HG03342 (cell line): ENCODE data around the gene PIEZO1.

Experiments
- ATAC-seq: cut with Tn5 transposase; IDR thresholded peaks from one replicate; pipeline ENCODE4 v1.9.1; 2021; ENCODE audit warnings: mild to moderate bottlenecking, moderate library complexity; ENCODE audit not compliant: unreplicated experiment

PIEZO1 gene

DNA sequence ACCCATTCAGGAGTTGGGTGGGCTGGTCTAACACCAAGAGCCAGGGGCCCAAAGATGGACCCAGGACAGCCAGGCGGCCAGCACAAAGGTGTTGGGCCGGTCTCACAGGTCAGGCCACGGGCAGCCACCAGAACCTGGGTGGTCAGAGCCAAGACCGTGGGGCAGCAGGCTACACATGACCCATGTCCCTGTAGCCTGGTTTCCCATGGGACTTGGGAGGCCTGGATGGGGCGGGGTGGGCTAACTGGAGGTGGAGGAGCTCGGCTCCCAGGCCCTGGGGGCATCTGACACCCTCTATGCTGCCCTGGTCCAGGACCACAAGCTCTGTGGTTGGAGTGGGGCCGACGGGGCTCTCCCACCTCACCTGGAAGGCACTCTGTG, 61.5 kb downstream of the PIEZO1 start:
- ATAC-seq = no peak

DNA sequence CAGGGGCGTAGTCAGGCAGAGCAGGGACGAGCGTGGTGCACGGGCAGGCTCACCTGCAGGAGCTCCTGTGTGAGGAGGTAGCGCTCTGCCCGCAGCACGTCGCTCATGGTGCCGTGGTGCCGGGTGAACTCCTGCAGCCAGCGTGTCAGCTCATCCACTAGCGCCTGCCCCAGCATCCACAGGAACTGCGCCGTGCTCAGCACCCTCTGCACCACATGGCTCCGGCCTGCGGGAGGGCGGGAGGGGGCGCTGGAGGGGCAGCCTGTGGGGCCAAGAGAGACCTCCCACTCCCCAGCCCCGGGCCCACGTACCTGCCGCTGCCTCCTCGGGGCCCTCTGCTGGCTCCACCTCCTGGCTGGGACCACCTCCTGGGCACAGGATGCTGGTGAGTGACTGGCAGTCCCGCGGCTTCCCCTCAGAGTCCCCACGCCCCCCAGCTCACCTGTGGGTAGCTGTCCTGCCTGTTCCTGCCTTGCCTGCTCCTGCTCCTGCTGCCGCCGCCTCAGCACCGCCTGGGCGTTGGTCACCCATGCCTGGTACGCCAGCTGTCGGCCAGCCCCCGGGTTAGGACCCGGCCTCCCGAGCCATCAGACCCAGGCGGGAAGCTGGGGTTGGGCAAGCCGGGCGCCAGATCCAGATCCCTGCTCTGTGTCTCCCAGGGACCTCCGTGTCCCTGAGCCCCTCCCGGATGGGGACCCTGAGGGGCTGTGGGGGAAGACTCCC, 62.1 kb downstream of the PIEZO1 start:
- ATAC-seq = no peak

DNA sequence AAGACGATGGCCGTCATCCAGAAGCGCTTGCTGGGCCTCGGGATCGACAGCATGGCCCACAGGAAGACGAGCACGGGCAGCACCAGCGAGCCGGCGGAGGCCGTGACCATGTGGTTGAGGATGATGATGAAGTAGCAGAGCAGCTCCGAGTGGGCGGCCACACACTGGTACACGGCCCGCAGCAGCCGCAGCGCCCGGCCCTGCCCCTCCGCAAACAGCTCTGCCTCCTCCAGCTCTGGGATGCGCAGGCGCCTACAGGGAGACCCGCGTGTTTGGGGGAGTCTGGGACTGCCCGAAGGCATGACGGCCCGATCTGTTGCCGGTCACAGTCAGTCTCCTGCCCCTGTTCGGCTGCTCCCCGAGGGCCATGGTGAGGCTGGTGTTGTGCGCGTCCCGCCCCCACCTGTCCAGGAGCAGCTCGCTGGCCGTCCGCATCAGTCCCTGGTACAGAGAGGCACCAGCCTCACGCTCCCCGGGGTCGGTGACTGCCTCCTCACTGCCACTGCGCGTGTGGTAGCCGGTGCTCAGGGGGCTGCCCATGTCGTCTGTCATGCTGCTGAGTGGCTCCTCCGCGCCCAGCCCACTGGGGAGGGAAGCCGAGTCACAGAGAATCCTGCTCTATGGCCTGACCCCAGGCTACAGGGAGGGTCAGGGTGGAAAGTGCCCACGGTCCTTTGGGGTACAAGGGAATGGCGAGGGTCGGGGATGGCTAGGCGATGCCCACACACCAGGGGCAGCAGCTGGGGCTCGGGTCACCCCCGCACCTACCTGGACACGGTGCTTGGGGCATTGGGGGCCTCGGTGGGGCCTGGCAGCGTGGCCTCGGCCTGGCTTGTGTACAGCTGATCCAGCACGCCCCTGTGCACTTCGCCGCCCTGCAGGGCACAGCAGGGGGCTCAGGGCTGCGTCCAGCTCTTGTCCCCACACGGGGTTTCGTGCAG, 62.9 kb downstream of the PIEZO1 start:
- ATAC-seq = no peak

DNA sequence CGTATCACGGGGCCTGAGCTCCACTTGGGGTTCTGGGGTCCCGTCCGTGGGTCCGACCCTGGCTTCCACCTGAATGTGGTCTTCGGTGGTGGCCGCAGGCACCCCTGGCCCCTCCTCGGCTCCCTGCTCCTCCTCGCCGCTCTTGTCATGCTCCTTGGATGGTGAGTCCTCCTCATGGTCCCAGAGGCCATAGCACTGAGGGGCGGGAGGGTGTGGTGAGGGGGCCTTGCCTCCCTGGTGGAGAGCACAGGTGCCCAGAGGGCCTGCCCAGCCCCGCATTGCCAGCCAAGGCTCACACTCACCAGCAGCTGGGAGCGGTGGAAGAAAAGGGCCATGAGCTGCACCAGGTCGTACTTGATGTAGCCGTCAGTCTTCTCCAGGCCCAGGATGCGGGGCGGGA, 63.8 kb downstream of the PIEZO1 start:
- ATAC-seq = no peak

DNA sequence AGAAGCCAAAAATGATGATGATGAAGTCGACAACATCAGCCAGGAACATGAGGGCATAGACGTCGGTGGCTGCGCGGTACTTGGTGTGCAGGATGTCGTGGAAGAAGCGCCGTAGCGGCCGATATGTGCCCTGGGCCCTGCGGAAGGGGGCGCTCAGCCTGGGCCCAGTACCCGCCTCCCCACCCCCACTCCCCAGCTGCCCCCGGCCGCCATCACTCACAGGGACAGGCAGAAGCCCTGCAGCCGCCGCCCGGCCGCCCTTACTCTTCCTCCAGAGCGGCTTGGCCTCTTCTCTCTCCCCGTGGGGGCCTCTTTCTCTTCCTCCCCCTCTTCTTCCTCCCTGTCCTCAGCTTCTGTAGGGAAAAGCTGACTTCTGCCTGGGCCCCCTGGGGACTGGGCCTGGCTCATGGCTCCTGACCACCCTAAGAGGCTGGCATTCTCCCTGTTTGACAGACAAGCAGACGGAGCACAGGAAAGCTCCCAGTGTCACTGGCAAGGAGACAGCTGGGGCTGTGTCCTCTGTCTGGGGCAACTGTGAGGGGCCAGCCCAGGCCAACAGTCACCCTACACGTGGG, 64.5 kb downstream of the PIEZO1 start:
- ATAC-seq = no peak

DNA sequence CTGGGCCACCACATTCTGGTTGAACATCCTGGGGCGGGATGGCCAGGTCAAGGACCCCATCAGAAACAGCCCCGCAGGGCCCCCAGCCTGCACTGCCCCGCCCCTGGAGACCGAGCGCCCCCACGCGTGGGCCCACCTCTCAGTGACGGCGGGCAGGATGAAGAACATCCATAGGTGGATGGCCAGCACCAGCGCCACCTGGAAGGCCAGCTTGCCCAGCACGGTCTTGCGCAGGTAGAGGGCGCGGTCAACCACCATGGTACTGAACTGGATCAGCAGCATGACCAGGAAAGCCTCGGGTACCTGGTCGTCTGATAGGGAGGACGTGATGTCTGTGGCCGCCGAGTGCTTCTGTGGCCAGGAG, 65.1 kb downstream of the PIEZO1 start:
- no peak for ATAC-seq

DNA sequence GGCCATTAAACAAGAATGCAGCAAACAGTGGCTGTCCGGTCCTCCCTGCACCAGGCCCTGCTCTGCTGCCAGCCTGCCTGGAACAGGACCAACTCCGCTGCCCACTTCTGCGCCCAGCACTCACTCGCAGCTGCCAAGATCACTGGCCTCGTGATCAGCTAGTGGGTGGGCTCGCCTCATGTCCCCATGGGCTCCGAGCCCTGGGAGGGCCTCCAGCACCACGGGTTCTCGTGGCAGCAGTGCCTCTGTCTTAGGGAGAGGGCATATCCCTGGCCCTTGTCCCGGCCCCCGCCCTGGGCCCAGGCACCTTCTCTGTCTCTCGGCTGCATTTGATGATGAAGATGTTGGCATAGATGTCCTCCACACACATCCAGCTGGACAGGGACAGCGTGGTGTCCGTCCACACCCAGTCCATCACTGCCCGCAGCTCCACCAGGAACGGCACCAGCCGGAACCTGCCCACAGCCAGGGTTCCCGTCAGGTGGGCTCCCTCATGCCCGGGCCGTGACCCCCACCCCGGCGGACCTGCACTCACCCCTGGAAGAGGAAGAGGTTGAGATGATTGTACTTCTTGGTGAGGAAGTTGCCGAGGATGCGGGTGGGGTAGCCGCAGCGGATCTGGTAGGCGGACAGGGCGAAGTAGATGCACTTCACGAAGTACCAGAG, 65.6 kb downstream of the PIEZO1 start:
- no peak for ATAC-seq

DNA sequence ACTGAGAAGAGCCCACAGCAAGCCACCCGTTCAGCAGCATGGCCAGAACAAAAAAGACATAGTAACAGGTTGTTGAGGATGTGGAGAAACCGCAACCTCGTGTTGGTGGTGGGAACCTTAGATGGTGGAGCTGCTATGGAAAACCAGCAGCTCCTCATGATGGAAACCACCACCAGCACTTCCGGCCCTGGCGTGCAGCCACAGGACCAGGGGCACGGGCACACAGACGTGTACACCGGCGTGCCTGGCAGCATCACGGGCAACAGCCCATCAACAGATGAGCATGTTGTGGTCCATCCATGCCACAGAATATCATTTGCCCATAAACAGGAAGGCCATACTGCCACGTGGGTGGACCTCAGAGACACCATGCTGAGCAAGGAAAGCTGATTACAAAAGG, 66.8 kb downstream of the PIEZO1 start:
- no peak for ATAC-seq

DNA sequence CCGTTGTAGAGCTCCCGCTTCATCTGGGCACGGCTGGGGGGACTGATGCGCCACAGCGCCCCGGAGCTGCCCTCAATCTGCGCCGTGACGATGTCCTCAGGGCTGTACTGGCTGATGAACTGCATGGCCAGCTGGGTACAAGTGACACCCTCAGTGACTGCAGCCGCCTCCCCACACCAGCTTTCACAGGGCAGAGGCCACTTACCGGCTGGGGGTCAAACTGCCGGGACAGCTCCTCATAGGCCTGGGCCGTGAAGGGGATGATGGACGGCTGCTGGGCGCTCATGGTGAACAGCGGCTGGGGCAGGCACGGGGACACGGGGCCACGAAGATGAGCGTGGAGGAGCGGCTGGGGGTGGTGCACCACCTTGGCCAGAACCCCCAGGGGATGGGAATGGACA, 68.4 kb downstream of the PIEZO1 start:
- ATAC-seq = no peak

DNA sequence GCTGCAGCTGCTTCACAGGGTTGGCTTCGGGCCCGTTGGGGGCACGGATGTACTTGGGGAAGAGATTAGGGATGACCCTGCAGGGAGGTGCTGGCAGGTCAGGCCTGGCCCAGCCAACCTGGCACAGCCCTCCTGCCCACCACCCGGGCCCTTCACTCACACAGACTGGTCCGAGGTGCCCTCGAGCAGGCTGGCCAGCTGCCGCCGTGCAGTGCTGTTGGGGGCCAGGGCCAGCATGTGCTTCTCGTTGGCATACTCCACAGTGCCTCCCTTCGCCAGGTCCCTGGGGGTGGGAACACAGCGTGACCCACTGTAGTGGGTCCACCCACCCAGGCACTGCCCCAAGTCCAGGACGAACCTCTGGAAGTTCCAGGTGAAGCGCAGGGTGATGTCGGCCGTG, 68.8 kb downstream of the PIEZO1 start:
- ATAC-seq = no peak

DNA sequence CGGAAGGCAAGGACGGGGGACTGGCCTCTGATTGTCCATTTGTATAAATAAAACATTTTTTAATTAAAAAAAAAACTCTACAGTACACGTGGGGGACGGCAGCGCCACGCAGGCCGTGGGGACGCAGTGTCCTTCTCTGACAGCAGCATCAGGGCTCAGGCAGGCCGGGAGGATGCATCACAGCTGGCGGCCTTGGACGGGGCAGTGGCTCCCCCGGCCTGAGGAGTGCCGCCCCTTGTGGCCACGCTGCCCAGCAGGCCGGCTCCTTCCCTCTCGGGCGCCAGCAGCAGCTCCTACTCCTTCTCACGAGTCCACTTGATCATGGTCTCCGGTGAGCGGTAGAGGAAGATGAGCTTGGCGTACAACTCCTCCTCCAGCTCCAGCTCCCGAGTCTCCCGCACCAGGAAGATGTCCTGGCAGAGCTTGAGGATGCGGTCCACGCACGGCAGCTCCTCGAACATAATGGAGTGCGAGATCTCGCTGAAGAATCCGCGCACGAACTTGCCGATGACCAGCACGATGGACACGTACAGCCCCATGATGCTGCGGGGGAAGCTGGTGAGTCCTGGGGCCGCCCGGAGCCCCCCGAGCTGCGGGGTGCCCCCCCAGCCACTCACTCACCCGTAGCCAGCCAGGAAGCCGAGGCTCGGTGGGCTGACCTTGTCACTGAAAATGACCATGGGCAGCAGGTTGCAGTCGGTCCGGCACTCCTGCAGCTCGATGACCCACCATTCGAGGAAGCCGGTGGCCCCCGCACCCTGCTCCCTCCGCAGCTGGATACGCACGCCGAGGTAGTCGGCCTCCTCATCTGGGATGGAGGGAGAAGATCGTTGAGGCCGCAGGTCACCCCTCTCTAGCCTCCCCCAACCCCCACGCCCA, 69.5 kb downstream of the PIEZO1 start:
- no peak for ATAC-seq

DNA sequence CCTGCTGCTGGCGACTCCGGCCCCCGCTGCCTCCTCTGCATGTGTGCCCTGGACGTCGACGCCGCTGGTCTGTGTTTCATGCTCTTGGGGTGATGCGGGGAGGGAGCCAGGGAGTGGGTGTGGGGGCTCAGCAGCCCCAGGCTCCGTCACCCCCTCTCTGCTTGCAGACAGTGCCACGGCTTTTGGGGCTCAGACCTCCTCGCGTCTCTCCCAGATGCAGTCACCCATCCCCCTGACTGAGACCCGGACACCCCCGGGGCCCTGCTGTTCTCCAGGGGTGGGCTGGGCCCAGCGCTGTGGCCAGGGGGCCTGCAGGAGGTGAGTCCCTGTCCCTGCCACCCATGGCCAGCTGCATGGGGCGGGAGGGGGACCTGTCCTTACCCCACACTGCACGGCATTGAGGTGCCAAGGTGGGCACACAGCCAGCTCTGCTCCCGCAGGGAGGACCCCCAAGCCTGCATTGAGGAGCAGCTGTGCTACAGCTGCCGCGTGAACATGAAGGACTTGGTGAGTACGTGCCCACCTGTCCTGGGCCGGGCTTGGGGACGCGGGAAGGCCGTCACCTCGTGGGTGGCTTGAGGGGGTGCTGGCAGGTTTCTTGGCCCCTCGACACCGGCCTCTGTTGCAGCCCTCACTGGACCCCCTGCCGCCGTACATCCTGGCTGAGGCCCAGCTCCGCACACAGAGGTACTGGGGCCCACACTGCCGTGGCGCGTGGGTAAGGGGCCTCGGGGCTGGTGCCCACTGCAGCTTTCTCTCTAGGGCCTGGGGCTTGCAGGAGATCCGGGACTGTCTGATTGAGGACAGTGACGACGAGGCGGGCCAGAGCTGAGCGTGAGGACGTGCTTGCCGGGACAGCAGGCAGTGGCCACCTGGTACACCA, 70.4 kb downstream of the PIEZO1 start:
- ATAC-seq = no peak

DNA sequence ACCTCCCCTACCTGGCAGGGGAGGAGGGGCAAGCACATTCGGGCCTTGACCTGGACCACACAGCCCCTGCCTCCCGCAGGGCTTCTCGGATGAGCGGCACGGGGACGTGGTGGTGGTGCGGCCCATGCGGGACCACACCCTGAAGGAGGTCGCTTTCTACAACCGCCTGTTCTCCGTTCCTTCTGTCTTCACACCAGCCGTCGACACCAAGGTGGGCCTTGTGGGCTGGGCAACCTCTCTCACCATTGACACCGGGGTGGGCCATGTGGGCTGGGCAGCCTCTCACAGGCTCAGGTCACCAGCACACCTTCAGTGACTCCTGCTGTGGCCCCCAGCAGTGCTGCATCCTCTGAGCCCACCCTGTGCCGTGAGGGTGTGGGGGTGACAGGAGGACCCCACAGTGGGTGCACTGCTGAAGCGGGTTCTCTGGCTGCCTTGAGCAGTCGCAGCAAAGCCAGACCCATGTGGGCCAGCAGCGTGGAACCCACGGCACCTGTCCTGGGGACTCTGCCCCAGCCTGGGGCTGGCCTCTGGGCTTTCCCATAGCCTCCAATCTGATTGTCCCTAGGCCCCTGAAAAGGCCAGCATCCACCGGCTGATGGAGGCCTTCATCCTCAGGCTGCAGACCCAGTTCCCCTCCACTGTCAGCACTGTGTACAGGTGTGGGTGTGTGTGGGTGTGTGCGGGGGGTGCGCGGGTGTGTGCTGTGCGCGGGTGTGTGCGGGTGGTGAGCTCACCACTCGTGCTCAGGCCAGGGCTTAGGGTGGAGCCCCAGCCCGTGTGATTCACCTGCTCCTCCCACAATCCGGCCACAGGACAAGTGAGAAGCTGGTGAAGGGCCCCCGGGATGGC, 71.2 kb downstream of the PIEZO1 start:
- ATAC-seq = no peak

DNA sequence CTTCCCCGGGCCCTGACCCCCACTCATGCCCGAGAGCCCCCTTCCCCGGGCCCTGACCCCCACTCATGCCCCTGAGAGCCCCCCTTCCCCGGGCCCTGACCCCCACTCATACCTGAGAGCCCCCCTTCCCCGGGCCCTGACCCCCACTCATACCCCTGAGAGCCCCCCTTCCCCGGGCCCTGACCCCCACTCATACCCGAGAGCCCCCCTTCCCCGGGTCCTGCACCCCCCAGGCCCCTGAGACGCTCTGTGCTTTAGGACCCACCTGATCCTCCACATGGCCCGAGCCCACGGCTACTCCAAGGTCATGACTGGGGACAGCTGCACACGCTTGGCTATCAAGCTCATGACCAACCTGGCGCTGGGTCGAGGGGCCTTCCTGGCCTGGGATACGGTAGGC, 72.0 kb downstream of the PIEZO1 start:
- ATAC-seq = no peak

DNA sequence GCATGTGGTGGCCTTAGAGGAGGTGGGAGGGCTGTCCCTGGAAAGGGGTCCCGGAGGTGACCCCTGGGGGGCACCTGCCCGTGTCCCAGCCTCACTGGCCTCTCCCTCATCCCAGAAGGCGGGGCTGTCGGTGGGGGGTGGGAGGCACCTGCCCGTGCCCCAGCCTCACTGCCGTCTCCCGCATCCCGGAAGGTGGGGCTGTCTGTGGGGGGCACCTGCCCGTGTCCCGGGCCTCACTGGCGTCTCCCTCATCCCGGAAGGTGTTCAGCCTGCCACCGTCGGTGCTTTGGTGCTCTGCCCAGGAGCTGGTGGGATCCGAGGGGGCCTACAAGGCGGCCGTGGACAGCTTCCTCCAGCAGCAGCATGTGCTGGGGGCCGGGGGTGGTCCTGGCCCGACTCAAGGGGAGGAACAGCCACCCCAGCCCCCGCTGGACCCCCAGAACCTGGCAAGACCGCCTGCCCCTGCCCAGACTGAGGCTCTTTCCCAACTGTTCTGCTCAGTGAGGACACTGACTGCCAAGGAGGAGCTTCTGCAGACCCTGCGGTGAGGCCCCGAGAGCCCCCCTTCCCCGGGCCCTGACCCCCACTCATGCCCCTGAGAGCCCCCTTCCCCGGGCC, 72.5 kb downstream of the PIEZO1 start:
- no peak for ATAC-seq

DNA sequence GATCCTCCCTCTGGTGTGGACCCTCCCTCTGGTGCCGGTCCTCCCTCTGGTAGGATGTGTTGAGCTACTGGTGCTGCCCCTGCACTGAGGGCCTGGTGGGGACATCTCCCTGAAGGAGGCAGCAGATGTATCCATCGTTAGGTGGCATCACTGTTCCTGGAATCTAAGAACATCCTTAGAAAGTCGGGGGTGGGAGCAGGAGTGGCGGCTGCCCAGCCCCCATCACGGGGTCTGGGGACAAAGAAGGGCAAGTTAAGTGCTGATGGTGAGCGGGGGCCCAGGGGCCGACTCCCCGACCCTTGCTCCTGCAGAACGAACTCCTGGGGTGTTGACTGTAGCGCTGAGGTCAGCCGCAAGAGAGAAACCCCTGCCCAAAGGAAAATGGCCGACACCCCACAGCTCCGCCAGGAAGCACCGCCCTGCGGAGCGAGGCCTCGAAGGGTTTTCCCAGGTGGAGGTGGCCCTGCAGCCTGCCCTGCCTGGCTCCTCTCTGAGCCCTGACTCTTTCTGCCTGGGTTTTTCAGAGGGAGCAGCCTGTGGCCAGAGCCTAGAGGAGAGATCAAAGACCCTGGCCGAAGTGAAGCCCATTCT, 73.2 kb downstream of the PIEZO1 start:
- no peak for ATAC-seq

DNA sequence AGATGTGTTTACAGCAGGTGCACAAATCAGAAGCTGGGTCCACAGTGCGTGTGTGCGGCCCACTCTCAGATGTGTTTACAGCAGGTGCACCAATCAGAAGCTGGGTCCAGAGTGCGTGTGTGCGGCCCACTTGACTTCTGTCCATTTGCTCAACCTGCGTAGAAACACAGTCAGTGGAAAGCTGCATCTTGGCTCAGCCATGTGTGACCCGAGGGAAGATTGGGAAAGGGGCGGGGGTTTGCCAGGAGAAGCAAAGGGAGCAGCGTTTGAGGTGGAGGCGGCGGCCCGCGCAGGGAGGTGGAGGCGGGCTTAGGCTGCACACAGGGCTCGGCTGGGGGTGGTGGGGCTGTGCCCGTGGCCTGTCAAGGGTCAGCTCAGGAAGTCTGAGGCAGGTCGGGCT, 74.5 kb downstream of the PIEZO1 start:
- no peak for ATAC-seq
